B cell (primary cell): ENCODE measurements around the gene RPL22.
A peak's percentile ranks its signal among the peaks of the same experiment; 100 is the strongest.

Experiments
- EZH2 ChIP-seq: IDR thresholded peaks from 2 replicates; pipeline ENCODE4 v1.6.1; 2012; ENCODE audit warnings: borderline replicate concordance, low read depth, mild to moderate bottlenecking, moderate library complexity, low read length; ENCODE audit not compliant: insufficient read depth, poor library complexity, severe bottlenecking
- TF ChIP-seq, protein P1 (sequence below): fragments of 200-600 bp; IDR thresholded peaks from one replicate; pipeline ENCODE4 v1.8.0; 2022; ENCODE audit warnings: antibody characterized with exemption, mild to moderate bottlenecking

GRCh38 chr1:6208723-6209660, 9.6 kb upstream of the RPL22 start:
- TF ChIP-seq, protein P1, sequence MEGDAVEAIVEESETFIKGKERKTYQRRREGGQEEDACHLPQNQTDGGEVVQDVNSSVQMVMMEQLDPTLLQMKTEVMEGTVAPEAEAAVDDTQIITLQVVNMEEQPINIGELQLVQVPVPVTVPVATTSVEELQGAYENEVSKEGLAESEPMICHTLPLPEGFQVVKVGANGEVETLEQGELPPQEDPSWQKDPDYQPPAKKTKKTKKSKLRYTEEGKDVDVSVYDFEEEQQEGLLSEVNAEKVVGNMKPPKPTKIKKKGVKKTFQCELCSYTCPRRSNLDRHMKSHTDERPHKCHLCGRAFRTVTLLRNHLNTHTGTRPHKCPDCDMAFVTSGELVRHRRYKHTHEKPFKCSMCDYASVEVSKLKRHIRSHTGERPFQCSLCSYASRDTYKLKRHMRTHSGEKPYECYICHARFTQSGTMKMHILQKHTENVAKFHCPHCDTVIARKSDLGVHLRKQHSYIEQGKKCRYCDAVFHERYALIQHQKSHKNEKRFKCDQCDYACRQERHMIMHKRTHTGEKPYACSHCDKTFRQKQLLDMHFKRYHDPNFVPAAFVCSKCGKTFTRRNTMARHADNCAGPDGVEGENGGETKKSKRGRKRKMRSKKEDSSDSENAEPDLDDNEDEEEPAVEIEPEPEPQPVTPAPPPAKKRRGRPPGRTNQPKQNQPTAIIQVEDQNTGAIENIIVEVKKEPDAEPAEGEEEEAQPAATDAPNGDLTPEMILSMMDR, result peak; percentile 34
- TF ChIP-seq EZH2, result no peak
